T-helper 1 cell (primary cell): Measurements from ENCODE around the gene KCNK18.
A peak's percentile ranks its signal among the peaks of the same experiment; 100 is the strongest.
"Not testable (repeated sequence)": the region's sequence is repeated elsewhere in the genome, so short reads cannot be mapped to it uniquely, and the experiment has no call there.

Source experiments
- DNase-seq, 5 donors: peaks; one replicate each; pipeline ENCODE4 v3.0.0-alpha.2; 2012 to 2020

The KCNK18 gene

GRCh38 chr10:117174439-117175214 is 22.7 kb upstream of the KCNK18 start:
- peak; percentile 49 to 79 (median 63) for DNase-seq

- no peak for DNase-seq
These were observed 21.9 kb upstream of the KCNK18 start for GRCh38 chr10:117175215-117175900.

- DNase-seq = peak in 4 of 5 donors; percentile 48 to 68 (median 56)
These were observed 21.3 kb upstream of the KCNK18 start for GRCh38 chr10:117175901-117176534.

- DNase-seq = no peak
These were observed 19.1 kb upstream of the KCNK18 start for GRCh38 chr10:117178190-117178589.

- DNase-seq = no peak
These were observed 13.0 kb upstream of the KCNK18 start for GRCh38 chr10:117184296-117184695.

GRCh38 chr10:117184821-117185220 is 12.5 kb upstream of the KCNK18 start:
- DNase-seq = no peak

- DNase-seq = not testable (repeated sequence)
These were observed 11.5 kb upstream of the KCNK18 start for GRCh38 chr10:117185817-117186216.

- DNase-seq = no peak
These were observed 10.3 kb upstream of the KCNK18 start for GRCh38 chr10:117186832-117187615.

- no peak for DNase-seq
These were observed 8.9 kb upstream of the KCNK18 start for GRCh38 chr10:117188371-117188770.

GRCh38 chr10:117189557-117189956 is 7.7 kb upstream of the KCNK18 start:
- DNase-seq = no peak

GRCh38 chr10:117198088-117198487 is 799 bp downstream of the KCNK18 start:
- no peak for DNase-seq

GRCh38 chr10:117201826-117202225 is 4.5 kb downstream of the KCNK18 start:
- no peak for DNase-seq

GRCh38 chr10:117204316-117204715 is 7.0 kb downstream of the KCNK18 start:
- DNase-seq = no peak

- no peak for DNase-seq
These were observed 14.9 kb downstream of the KCNK18 start for GRCh38 chr10:117212176-117212575.

- no peak for DNase-seq
These were observed 17.1 kb downstream of the KCNK18 start for GRCh38 chr10:117214401-117214800.

GRCh38 chr10:117215079-117215478 is 17.8 kb downstream of the KCNK18 start:
- DNase-seq = no peak

- no peak for DNase-seq
These were observed 18.7 kb downstream of the KCNK18 start for GRCh38 chr10:117216028-117216427.

GRCh38 chr10:117216611-117217195 is 19.4 kb downstream of the KCNK18 start:
- DNase-seq = peak; percentile 42 to 58 (median 55)

- peak in 2 of 5 donors; percentile 5 to 11 for DNase-seq
These were observed 20.0 kb downstream of the KCNK18 start for GRCh38 chr10:117217196-117217761.

- no peak for DNase-seq
These were observed 21.4 kb downstream of the KCNK18 start for GRCh38 chr10:117218654-117219053.

GRCh38 chr10:117221156-117221711 is 23.9 kb downstream of the KCNK18 start:
- DNase-seq = no peak

GRCh38 chr10:117222552-117222951 is 25.3 kb downstream of the KCNK18 start:
- DNase-seq = no peak
